Embryonic facial prominence (tissue), 1 donor: ENCODE data around the gene ATP6V1G2.

Source experiments
- DNase-seq: peaks from one replicate; pipeline ENCODE4 v3.0.0-alpha.2; 2016; ENCODE audit errors: extremely low spot score

Gene ATP6V1G2

GRCh38 chr6:31547727-31548543 lies 1.5 kb upstream of the ATP6V1G2 start:
- no peak for DNase-seq

GRCh38 chr6:31546958-31547726 lies 734 bp upstream of the ATP6V1G2 start, which contains the start of gene NFKBIL1:
Gene NFKBIL1, plus strand, starts transcription at chr6:31547608. Its CDS starts 87 bp downstream, at chr6:31547695.
- peak; percentile 98 for DNase-seq

GRCh38 chr6:31545291-31545690 lies 1.1 kb downstream of the ATP6V1G2 start:
- DNase-seq, result no peak

- DNase-seq, result no peak
Measured at GRCh38 chr6:31544676-31545075, 1.7 kb downstream of the ATP6V1G2 start.

- DNase-seq, result no peak
Measured at GRCh38 chr6:31543639-31544038, 2.8 kb downstream of the ATP6V1G2 start.

- peak; percentile 95 for DNase-seq
Measured at GRCh38 chr6:31541658-31542521, 4.5 kb downstream of the ATP6V1G2 start, which contains the start of gene DDX39B. Gene DDX39B, minus strand, starts transcription at chr6:31542003. Its CDS starts 1,471 bp downstream, at chr6:31540532.

- no peak for DNase-seq
Measured at GRCh38 chr6:31541059-31541657, 5.2 kb downstream of the ATP6V1G2 start.

- no peak for DNase-seq
Measured at GRCh38 chr6:31540640-31541039, 5.8 kb downstream of the ATP6V1G2 start.

- DNase-seq, result no peak
Measured at GRCh38 chr6:31538805-31539400, 7.5 kb downstream of the ATP6V1G2 start.

- DNase-seq, result no peak
Measured at GRCh38 chr6:31535538-31536324, 10.7 kb downstream of the ATP6V1G2 start.

GRCh38 chr6:31534521-31535040 lies 11.8 kb downstream of the ATP6V1G2 start:
- DNase-seq, result no peak

- DNase-seq, result no peak
Measured at GRCh38 chr6:31534011-31534410, 12.4 kb downstream of the ATP6V1G2 start.

GRCh38 chr6:31533455-31533841 lies 13.0 kb downstream of the ATP6V1G2 start:
- DNase-seq, result no peak

GRCh38 chr6:31532644-31533454 lies 13.6 kb downstream of the ATP6V1G2 start:
- no peak for DNase-seq

- no peak for DNase-seq
Measured at GRCh38 chr6:31531771-31532643, 14.4 kb downstream of the ATP6V1G2 start.

GRCh38 chr6:31531162-31531561 lies 15.2 kb downstream of the ATP6V1G2 start:
- DNase-seq, result no peak

GRCh38 chr6:31530659-31531058 lies 15.7 kb downstream of the ATP6V1G2 start:
- no peak for DNase-seq
